ENCODE data around the gene SCUBE1. TPM values are rescaled to one million over a fixed set of nuclear protein-coding genes. Genes with fewer than 3 reads are reported as not detected.
"Not testable (repeated sequence)": the region's sequence is repeated elsewhere in the genome, so short reads cannot be mapped to it uniquely, and the experiment has no call there.

The SCUBE1 gene
- total RNA-seq, 5 donors from 2014 or later (not counting 1 experiment from before 2014, with no cell fraction given) = 0.03 to 0.10 TPM; not detected in 3

GRCh38 chr22:43365715-43366440 is 22.7 kb upstream of the SCUBE1 start:
- WGBS (ENCODE audit: insufficient coverage) = 60% methylated on average over 1 of the region's 6 CpGs
- H3K4me1 Mint-ChIP-seq = no peaks in the 10 kb centered on the region
- CTCF ChIA-PET = no interaction called here
- no peak for DNase-seq
- no peak overlapping the region for H3K4me3 ChIP-seq (ENCODE audit: control insufficient read depth in 1 of 2, extremely low read depth in 1 of 2, low read length in 1 of 2)
- H3K27ac Mint-ChIP-seq = no peak overlapping the region
- no peaks in the 10 kb centered on the region for H3K9me3 ChIP-seq
- H3K4me1 ChIP-seq (ENCODE audit: control insufficient read depth in 1 of 2, extremely low read depth in 1 of 2, insufficient read depth in 2 of 2, low read length in 2 of 2) = no peaks in the 10 kb centered on the region
- no peaks in the 10 kb centered on the region for H3K9me3 Mint-ChIP-seq
- peaks cover 0 to 22% of the 10 kb centered on the region in 2 experiments for H3K27me3 ChIP-seq (replicated peaks in 1 of 2; ENCODE audit: control insufficient read depth in 2 of 2, extremely low read depth in 1 of 2, insufficient read depth in 2 of 2, low read length in 1 of 2)
- H3K27me3 Mint-ChIP-seq = peaks cover 13 to 25% of the 10 kb centered on the region in 2 donors
- no peaks in the 10 kb centered on the region for H3K36me3 Mint-ChIP-seq
- H3K4me3 Mint-ChIP-seq = no peak overlapping the region
- ATAC-seq (replicated peaks in 1 of 4) = no peak
- H3K36me3 ChIP-seq (ENCODE audit: control insufficient read depth in 2 of 2, extremely low read depth in 1 of 2, insufficient read depth in 1 of 2, low read length in 1 of 2) = no peaks in the 10 kb centered on the region
- H3K27ac ChIP-seq (ENCODE audit: low read length) = no peak overlapping the region
- POLR2A ChIA-PET = interaction anchor here in 1 of 2 donors (0.6 kb wide), 1 partner anchor 18 kb away, joined by 3 read pairs; no protein-coding TSS in a partner anchor

GRCh38 chr22:43364169-43364435 is 20.9 kb upstream of the SCUBE1 start:
- Mint-ChIP-seq H3K27me3 (peaks cover 12 to 16% of the 10 kb centered on the region in 2 donors), H3K36me3 (no peaks in the 10 kb centered on the region), H3K4me1 (no peaks in the 10 kb centered on the region), H3K4me3 (no peak overlapping the region), H3K27ac (no peak overlapping the region), H3K9me3 (no peaks in the 10 kb centered on the region)
- 90% methylated on average over 7 of the region's 8 CpGs for WGBS (ENCODE audit: insufficient coverage)
- CTCF ChIA-PET = interaction anchor here (0.6 to 0.7 kb wide), 2 partner anchors 11 to 131 kb away, joined by 3 to 4 read pairs; no protein-coding TSS in a partner anchor
- H3K9me3 ChIP-seq = no peaks in the 10 kb centered on the region
- no peaks in the 10 kb centered on the region for H3K36me3 ChIP-seq (ENCODE audit: control insufficient read depth in 2 of 2, extremely low read depth in 1 of 2, insufficient read depth in 1 of 2, low read length in 1 of 2)
- H3K4me3 ChIP-seq (ENCODE audit: control insufficient read depth in 1 of 2, extremely low read depth in 1 of 2, low read length in 1 of 2) = no peak overlapping the region
- POLR2A ChIA-PET = no interaction called here
- H3K27ac ChIP-seq (ENCODE audit: low read length) = no peak overlapping the region
- DNase-seq (no peak), ATAC-seq (replicated peaks in 1 of 4) (no peak)
- peaks cover 0 to 8% of the 10 kb centered on the region in 2 experiments for H3K27me3 ChIP-seq (replicated peaks in 1 of 2; ENCODE audit: control insufficient read depth in 2 of 2, extremely low read depth in 1 of 2, insufficient read depth in 2 of 2, low read length in 1 of 2)
- H3K4me1 ChIP-seq (ENCODE audit: control insufficient read depth in 1 of 2, extremely low read depth in 1 of 2, insufficient read depth in 2 of 2, low read length in 2 of 2) = no peaks in the 10 kb centered on the region

GRCh38 chr22:43363315-43364168 is 20.4 kb upstream of the SCUBE1 start:
- DNase-seq = no peak
- Mint-ChIP-seq H3K27ac (no peak overlapping the region), H3K9me3 (no peaks in the 10 kb centered on the region), H3K36me3 (no peaks in the 10 kb centered on the region), H3K4me3 (no peak overlapping the region), H3K4me1 (no peaks in the 10 kb centered on the region), H3K27me3 (peaks cover 10 to 11% of the 10 kb centered on the region in 2 donors)
- WGBS (ENCODE audit: insufficient coverage) = 98% methylated on average over 11 of the region's 27 CpGs
- no peak for ATAC-seq (replicated peaks in 1 of 4)
- no peak overlapping the region for H3K4me3 ChIP-seq (ENCODE audit: control insufficient read depth in 1 of 2, extremely low read depth in 1 of 2, low read length in 1 of 2)
- no peaks in the 10 kb centered on the region for H3K36me3 ChIP-seq (ENCODE audit: control insufficient read depth in 2 of 2, extremely low read depth in 1 of 2, insufficient read depth in 1 of 2, low read length in 1 of 2)
- H3K4me1 ChIP-seq (ENCODE audit: control insufficient read depth in 1 of 2, extremely low read depth in 1 of 2, insufficient read depth in 2 of 2, low read length in 2 of 2) = no peaks in the 10 kb centered on the region
- H3K27me3 ChIP-seq (replicated peaks in 1 of 2; ENCODE audit: control insufficient read depth in 2 of 2, extremely low read depth in 1 of 2, insufficient read depth in 2 of 2, low read length in 1 of 2) = peaks cover 0 to 8% of the 10 kb centered on the region in 2 experiments
- ChIA-PET CTCF (interaction anchor here (0.6 to 0.7 kb wide), 3 partner anchors 12 to 134 kb away, joined by 3 to 4 read pairs (median 4); no protein-coding TSS in a partner anchor), POLR2A (no interaction called here)
- H3K27ac ChIP-seq (ENCODE audit: low read length) = no peak overlapping the region
- no peaks in the 10 kb centered on the region for H3K9me3 ChIP-seq

GRCh38 chr22:43360576-43360975 is 17.4 kb upstream of the SCUBE1 start:
- H3K36me3 Mint-ChIP-seq = no peaks in the 10 kb centered on the region
- POLR2A ChIA-PET = no interaction called here
- H3K9me3 Mint-ChIP-seq = no peaks in the 10 kb centered on the region
- Histone ChIP-seq H3K4me1 (ENCODE audit: control insufficient read depth in 1 of 2, extremely low read depth in 1 of 2, insufficient read depth in 2 of 2, low read length in 2 of 2) (no peaks in the 10 kb centered on the region), H3K4me3 (ENCODE audit: control insufficient read depth in 1 of 2, extremely low read depth in 1 of 2, low read length in 1 of 2) (no peak overlapping the region), H3K36me3 (ENCODE audit: control insufficient read depth in 2 of 2, extremely low read depth in 1 of 2, insufficient read depth in 1 of 2, low read length in 1 of 2) (no peaks in the 10 kb centered on the region), H3K27me3 (replicated peaks in 1 of 2; ENCODE audit: control insufficient read depth in 2 of 2, extremely low read depth in 1 of 2, insufficient read depth in 2 of 2, low read length in 1 of 2) (peaks cover 0 to 12% of the 10 kb centered on the region in 2 experiments), H3K9me3 (no peaks in the 10 kb centered on the region), H3K27ac (ENCODE audit: low read length) (no peak overlapping the region)
- no peak overlapping the region for H3K27ac Mint-ChIP-seq
- ATAC-seq (replicated peaks in 1 of 4) (no peak), DNase-seq (no peak)
- H3K4me3 Mint-ChIP-seq = no peak overlapping the region
- peaks cover 12 to 13% of the 10 kb centered on the region in 2 donors for H3K27me3 Mint-ChIP-seq
- H3K4me1 Mint-ChIP-seq = no peaks in the 10 kb centered on the region
- CTCF ChIA-PET = no interaction called here
- 94% methylated on average over 5 of the region's 9 CpGs for WGBS (ENCODE audit: insufficient coverage)

GRCh38 chr22:43356881-43357280 is 13.7 kb upstream of the SCUBE1 start:
- WGBS (ENCODE audit: insufficient coverage) = 88% methylated on average over 10 of the region's 11 CpGs
- no peak for ATAC-seq (replicated peaks in 1 of 4)
- no peaks in the 10 kb centered on the region for H3K4me1 ChIP-seq (ENCODE audit: control insufficient read depth in 1 of 2, extremely low read depth in 1 of 2, insufficient read depth in 2 of 2, low read length in 2 of 2)
- H3K9me3 Mint-ChIP-seq = no peaks in the 10 kb centered on the region
- ChIA-PET CTCF (interaction anchor here in 1 of 2 donors (1.3 kb wide), 1 partner anchor 11 kb away, joined by 3 read pairs; no protein-coding TSS in a partner anchor), POLR2A (no interaction called here)
- no peak overlapping the region for H3K4me3 Mint-ChIP-seq
- no peak overlapping the region for H3K4me3 ChIP-seq (ENCODE audit: control insufficient read depth in 1 of 2, extremely low read depth in 1 of 2, low read length in 1 of 2)
- H3K27me3 ChIP-seq (replicated peaks in 1 of 2; ENCODE audit: control insufficient read depth in 2 of 2, extremely low read depth in 1 of 2, insufficient read depth in 2 of 2, low read length in 1 of 2) = peaks cover 0 to 11% of the 10 kb centered on the region in 2 experiments
- no peaks in the 10 kb centered on the region for H3K36me3 Mint-ChIP-seq
- H3K27ac Mint-ChIP-seq = no peak overlapping the region
- no peaks in the 10 kb centered on the region for H3K4me1 Mint-ChIP-seq
- no peak overlapping the region for H3K27ac ChIP-seq (ENCODE audit: low read length)
- DNase-seq = no peak
- no peaks in the 10 kb centered on the region for H3K9me3 ChIP-seq
- H3K36me3 ChIP-seq (ENCODE audit: control insufficient read depth in 2 of 2, extremely low read depth in 1 of 2, insufficient read depth in 1 of 2, low read length in 1 of 2) = no peaks in the 10 kb centered on the region
- H3K27me3 Mint-ChIP-seq = peaks cover 11 to 13% of the 10 kb centered on the region in 2 donors

GRCh38 chr22:43355688-43356087 is 12.5 kb upstream of the SCUBE1 start:
- H3K27me3 ChIP-seq (replicated peaks in 1 of 2; ENCODE audit: control insufficient read depth in 2 of 2, extremely low read depth in 1 of 2, insufficient read depth in 2 of 2, low read length in 1 of 2) = peaks cover 0 to 11% of the 10 kb centered on the region in 2 experiments
- CTCF ChIA-PET = interaction anchor here in 1 of 2 donors (1.3 kb wide), 1 partner anchor 10 kb away, joined by 3 read pairs; no protein-coding TSS in a partner anchor
- 91% methylated on average over 5 of the region's 10 CpGs for WGBS (ENCODE audit: insufficient coverage)
- H3K27ac Mint-ChIP-seq; H3K9me3 ChIP-seq; H3K27ac ChIP-seq (ENCODE audit: low read length); POLR2A ChIA-PET; H3K4me1 Mint-ChIP-seq; ATAC-seq (replicated peaks in 1 of 4); H3K36me3 ChIP-seq (ENCODE audit: control insufficient read depth in 2 of 2, extremely low read depth in 1 of 2, insufficient read depth in 1 of 2, low read length in 1 of 2); H3K36me3 Mint-ChIP-seq; H3K4me3 Mint-ChIP-seq; H3K9me3 Mint-ChIP-seq; H3K4me3 ChIP-seq (ENCODE audit: control insufficient read depth in 1 of 2, extremely low read depth in 1 of 2, low read length in 1 of 2); H3K4me1 ChIP-seq (ENCODE audit: control insufficient read depth in 1 of 2, extremely low read depth in 1 of 2, insufficient read depth in 2 of 2, low read length in 2 of 2); DNase-seq: not testable (repeated sequence)
- peaks cover 11 to 12% of the 10 kb centered on the region in 2 donors for H3K27me3 Mint-ChIP-seq

All from T-cell (primary cell).